GM23338 (cell line): ENCODE measurements around the gene TMEM209. TPM values are rescaled to one million over a fixed set of nuclear protein-coding genes. Genes with fewer than 3 reads are reported as not detected.

Source experiments
- ATAC-seq: fragments of 200-7000 bp; cut with Tn5 transposase; 3 replicates; pipeline ENCODE4 v1.9.1; 2020
- DNase-seq: peaks from one replicate; pipeline ENCODE4 v3.0.0-alpha.2; 2015; ENCODE audit warnings: low spot score
- H2AFZ ChIP-seq: fragments of 200-600 bp; sonication (generic); 2 replicates; pipeline ENCODE4 v1.8.0; 2016; ENCODE audit warnings: antibody characterized with exemption, mild to moderate bottlenecking, moderate library complexity
- H3F3A ChIP-seq: fragments of 200-600 bp; sonication (generic); replicated peaks from 2 replicates; pipeline ENCODE4 v1.8.0; 2017; ENCODE audit warnings: antibody characterized with exemption, mixed run types, low read depth
- H3K27ac ChIP-seq: fragments of 200-600 bp; sonication (generic); 2 replicates; pipeline ENCODE4 v1.6.1; 2016; ENCODE audit warnings: low read depth
- H3K27me3 ChIP-seq: fragments of 200-600 bp; sonication (generic); 2 replicates; pipeline ENCODE4 v1.8.0; 2016; ENCODE audit warnings: mild to moderate bottlenecking, mixed run types, moderate library complexity; ENCODE audit not compliant: insufficient read depth
- H3K36me3 ChIP-seq: fragments of 200-600 bp; sonication (generic); 2 replicates; pipeline ENCODE4 v1.8.0; 2016; ENCODE audit warnings: mild to moderate bottlenecking; ENCODE audit not compliant: insufficient read depth
- H3K4me1 ChIP-seq: fragments of 200-600 bp; sonication (generic); 2 replicates; pipeline ENCODE4 v1.8.0; 2016; ENCODE audit warnings: mild to moderate bottlenecking, moderate library complexity; ENCODE audit not compliant: insufficient read depth
- H3K4me2 ChIP-seq: fragments of 200-600 bp; sonication (generic); 2 replicates; pipeline ENCODE4 v1.7.1; 2017; ENCODE audit warnings: mixed run types
- H3K4me3 ChIP-seq: fragments of 200-600 bp; sonication (generic); 2 replicates; pipeline ENCODE4 v1.6.1; 2016; ENCODE audit warnings: mixed run types
- H3K79me2 ChIP-seq: fragments of 200-600 bp; sonication (generic); replicated peaks from 2 replicates; pipeline ENCODE4 v1.8.0; 2017; ENCODE audit warnings: mild to moderate bottlenecking; ENCODE audit not compliant: insufficient read depth
- H3K9me2 ChIP-seq: fragments of 200-600 bp; sonication (generic); 2 replicates; pipeline ENCODE4 v1.8.0; 2017; ENCODE audit not compliant: insufficient read depth
- H4K20me1 ChIP-seq: fragments of 200-600 bp; sonication (generic); replicated peaks from 2 replicates; pipeline ENCODE4 v1.8.0; 2017; ENCODE audit warnings: mild to moderate bottlenecking; ENCODE audit not compliant: insufficient read depth
- H3K27ac Mint-ChIP-seq: 2 replicates; pipeline ENCODE4 v1.8.0; 2020; ENCODE audit warnings: inconsistent platforms, mild to moderate bottlenecking, moderate library complexity, mixed read lengths
- H3K27me3 Mint-ChIP-seq: 3 replicates; pipeline ENCODE4 v1.8.0; 2022; ENCODE audit warnings: low read depth, mild to moderate bottlenecking, moderate library complexity, mixed read lengths, inconsistent platforms; ENCODE audit not compliant: insufficient read depth, poor library complexity
- H3K36me3 Mint-ChIP-seq: 3 replicates; pipeline ENCODE4 v1.8.0; 2021; ENCODE audit warnings: low read depth, mild to moderate bottlenecking, inconsistent platforms, moderate library complexity, mixed read lengths
- H3K4me1 Mint-ChIP-seq: 3 replicates; pipeline ENCODE4 v1.8.0; 2020; ENCODE audit warnings: mild to moderate bottlenecking, inconsistent platforms, mixed read lengths
- H3K4me3 Mint-ChIP-seq: 3 replicates; pipeline ENCODE4 v1.8.0; 2021; ENCODE audit warnings: moderate library complexity, mild to moderate bottlenecking, inconsistent platforms, mixed read lengths
- H3K9me3 Mint-ChIP-seq: 3 replicates; pipeline ENCODE4 v1.8.0; 2020; ENCODE audit warnings: moderate library complexity, mild to moderate bottlenecking, inconsistent platforms, mixed read lengths
- CREB1 ChIP-seq: fragments of 250-450 bp; sonication (Bioruptor Pico); IDR thresholded peaks from 2 replicates; pipeline ENCODE4 v1.5.0; 2020; ENCODE audit warnings: low read depth, mild to moderate bottlenecking, moderate library complexity
- EZH2 ChIP-seq: fragments of 200-600 bp; sonication (generic); IDR thresholded peaks from one replicate; pipeline ENCODE4 v1.8.0; 2017; ENCODE audit warnings: antibody characterized with exemption, mild to moderate bottlenecking, low read depth; ENCODE audit not compliant: unreplicated experiment
- EZH2phosphoT487 ChIP-seq: fragments of 200-600 bp; sonication (generic); IDR thresholded peaks from one replicate; pipeline ENCODE4 v1.8.1; 2018; ENCODE audit warnings: antibody characterized with exemption; ENCODE audit not compliant: unreplicated experiment
- JUNB ChIP-seq: IDR thresholded peaks from one replicate; pipeline ENCODE4 v1.6.1; 2016; ENCODE audit warnings: antibody characterized with exemption; ENCODE audit not compliant: unreplicated experiment
- NANOG ChIP-seq: IDR thresholded peaks from 2 replicates; pipeline ENCODE4 v1.6.1; 2016; ENCODE audit warnings: antibody characterized with exemption, borderline replicate concordance
- POLR2AphosphoS5 ChIP-seq: IDR thresholded peaks from 2 replicates; pipeline ENCODE4 v1.6.1; 2016; ENCODE audit warnings: antibody characterized with exemption, low read depth
- REST ChIP-seq: IDR thresholded peaks from one replicate; pipeline ENCODE4 v1.6.1; 2018; ENCODE audit warnings: antibody characterized with exemption; ENCODE audit not compliant: unreplicated experiment
- STAT1 ChIP-seq: IDR thresholded peaks from one replicate; pipeline ENCODE4 v1.6.1; 2016; ENCODE audit warnings: antibody characterized with exemption; ENCODE audit not compliant: unreplicated experiment
- ZNF114 ChIP-seq: fragments of 250-450 bp; sonication (Bioruptor Pico); IDR thresholded peaks from 2 replicates; pipeline ENCODE4 v1.5.0; 2020; ENCODE audit warnings: mild to moderate bottlenecking, moderate library complexity
- ZNF331 ChIP-seq: fragments of 250-450 bp; sonication (Bioruptor Pico); IDR thresholded peaks from 2 replicates; pipeline ENCODE4 v1.5.0; 2020; ENCODE audit warnings: low read depth, mild to moderate bottlenecking, moderate library complexity
- polyA plus RNA-seq: library from polyadenylated mRNA; unstranded; fragments of >200 nt; fragmentation: Nextera tagmentation; extraction: Ambion mirVana; gene quantifications from 2 replicates; pipeline ENCODE4 v1.2.1, GENCODE V29; 2016
- total RNA-seq: library from RNA; depleted of rRNA; stranded (reverse); fragments of >200 nt; shearing (Covaris generic); gene quantifications from 2 replicates; pipeline ENCODE4 v1.2.3, GENCODE V29; 2014
- TF ChIP-seq, protein P1 (sequence below), 2 experiments: fragments of 200-600 bp in 1 of 2; sonication (generic) in 1 of 2; conservative IDR thresholded peaks; 2 replicates each; pipeline versions ENCODE4 v1.5.1 to v1.6.1; 2016 to 2017; ENCODE audit warnings: antibody characterized with exemption in 2 of 2, low read depth in 2 of 2, mild to moderate bottlenecking in 2 of 2, moderate library complexity in 1 of 2
- TF ChIP-seq, protein P2 (sequence below): fragments of 250-450 bp; sonication (Bioruptor Pico); IDR thresholded peaks from 2 replicates; pipeline ENCODE4 v1.5.0; 2020; ENCODE audit warnings: mild to moderate bottlenecking, moderate library complexity
- TF ChIP-seq, protein P3 (sequence below): IDR thresholded peaks from 2 replicates; pipeline ENCODE4 v1.6.1; 2016; ENCODE audit warnings: antibody characterized with exemption

TMEM209 gene
- total and polyA plus RNA-seq, 2 experiments from 2014 or later: 18.6 to 26.2 TPM

GRCh38 chr7:130143334-130143732 lies 61.9 kb downstream of the TMEM209 start:
- Histone ChIP-seq H2AFZ (no peak overlapping the region), H3K9me2 (no peaks in the 10 kb centered on the region), H3F3A (0 out of 2 replicates have a peak, but pooled peaks cover 3% of the 10 kb centered on the region), H3K36me3 (no peaks in the 10 kb centered on the region), H3K4me3 (no peak overlapping the region), H3K27me3 (peaks cover 22% of the 10 kb centered on the region), H3K79me2 (no peaks in the 10 kb centered on the region), H3K4me2 (no peak overlapping the region), H3K4me1 (peaks cover 5% of the 10 kb centered on the region; the same call in 1 of the 2 replicates), H3K27ac (no peak overlapping the region), H4K20me1 (no peaks in the 10 kb centered on the region)
- no peak overlapping the region for H3K27ac Mint-ChIP-seq
- TF ChIP-seq ZNF331 (CRISPR knock-in tag) (no peak), JUNB (no peak), REST (no peak), NANOG (no peak), STAT1 (no peak), EZH2phosphoT487 (no peak), POLR2AphosphoS5 (no peak), CREB1 (CRISPR knock-in tag) (no peak), ZNF114 (no peak), EZH2 (no peak)
- TF ChIP-seq, protein P1, sequence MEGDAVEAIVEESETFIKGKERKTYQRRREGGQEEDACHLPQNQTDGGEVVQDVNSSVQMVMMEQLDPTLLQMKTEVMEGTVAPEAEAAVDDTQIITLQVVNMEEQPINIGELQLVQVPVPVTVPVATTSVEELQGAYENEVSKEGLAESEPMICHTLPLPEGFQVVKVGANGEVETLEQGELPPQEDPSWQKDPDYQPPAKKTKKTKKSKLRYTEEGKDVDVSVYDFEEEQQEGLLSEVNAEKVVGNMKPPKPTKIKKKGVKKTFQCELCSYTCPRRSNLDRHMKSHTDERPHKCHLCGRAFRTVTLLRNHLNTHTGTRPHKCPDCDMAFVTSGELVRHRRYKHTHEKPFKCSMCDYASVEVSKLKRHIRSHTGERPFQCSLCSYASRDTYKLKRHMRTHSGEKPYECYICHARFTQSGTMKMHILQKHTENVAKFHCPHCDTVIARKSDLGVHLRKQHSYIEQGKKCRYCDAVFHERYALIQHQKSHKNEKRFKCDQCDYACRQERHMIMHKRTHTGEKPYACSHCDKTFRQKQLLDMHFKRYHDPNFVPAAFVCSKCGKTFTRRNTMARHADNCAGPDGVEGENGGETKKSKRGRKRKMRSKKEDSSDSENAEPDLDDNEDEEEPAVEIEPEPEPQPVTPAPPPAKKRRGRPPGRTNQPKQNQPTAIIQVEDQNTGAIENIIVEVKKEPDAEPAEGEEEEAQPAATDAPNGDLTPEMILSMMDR (conservative IDR thresholded peaks at IDR 0.05; ENCODE audit: low read depth in 2 of 2): no peak
- TF ChIP-seq, protein P2, sequence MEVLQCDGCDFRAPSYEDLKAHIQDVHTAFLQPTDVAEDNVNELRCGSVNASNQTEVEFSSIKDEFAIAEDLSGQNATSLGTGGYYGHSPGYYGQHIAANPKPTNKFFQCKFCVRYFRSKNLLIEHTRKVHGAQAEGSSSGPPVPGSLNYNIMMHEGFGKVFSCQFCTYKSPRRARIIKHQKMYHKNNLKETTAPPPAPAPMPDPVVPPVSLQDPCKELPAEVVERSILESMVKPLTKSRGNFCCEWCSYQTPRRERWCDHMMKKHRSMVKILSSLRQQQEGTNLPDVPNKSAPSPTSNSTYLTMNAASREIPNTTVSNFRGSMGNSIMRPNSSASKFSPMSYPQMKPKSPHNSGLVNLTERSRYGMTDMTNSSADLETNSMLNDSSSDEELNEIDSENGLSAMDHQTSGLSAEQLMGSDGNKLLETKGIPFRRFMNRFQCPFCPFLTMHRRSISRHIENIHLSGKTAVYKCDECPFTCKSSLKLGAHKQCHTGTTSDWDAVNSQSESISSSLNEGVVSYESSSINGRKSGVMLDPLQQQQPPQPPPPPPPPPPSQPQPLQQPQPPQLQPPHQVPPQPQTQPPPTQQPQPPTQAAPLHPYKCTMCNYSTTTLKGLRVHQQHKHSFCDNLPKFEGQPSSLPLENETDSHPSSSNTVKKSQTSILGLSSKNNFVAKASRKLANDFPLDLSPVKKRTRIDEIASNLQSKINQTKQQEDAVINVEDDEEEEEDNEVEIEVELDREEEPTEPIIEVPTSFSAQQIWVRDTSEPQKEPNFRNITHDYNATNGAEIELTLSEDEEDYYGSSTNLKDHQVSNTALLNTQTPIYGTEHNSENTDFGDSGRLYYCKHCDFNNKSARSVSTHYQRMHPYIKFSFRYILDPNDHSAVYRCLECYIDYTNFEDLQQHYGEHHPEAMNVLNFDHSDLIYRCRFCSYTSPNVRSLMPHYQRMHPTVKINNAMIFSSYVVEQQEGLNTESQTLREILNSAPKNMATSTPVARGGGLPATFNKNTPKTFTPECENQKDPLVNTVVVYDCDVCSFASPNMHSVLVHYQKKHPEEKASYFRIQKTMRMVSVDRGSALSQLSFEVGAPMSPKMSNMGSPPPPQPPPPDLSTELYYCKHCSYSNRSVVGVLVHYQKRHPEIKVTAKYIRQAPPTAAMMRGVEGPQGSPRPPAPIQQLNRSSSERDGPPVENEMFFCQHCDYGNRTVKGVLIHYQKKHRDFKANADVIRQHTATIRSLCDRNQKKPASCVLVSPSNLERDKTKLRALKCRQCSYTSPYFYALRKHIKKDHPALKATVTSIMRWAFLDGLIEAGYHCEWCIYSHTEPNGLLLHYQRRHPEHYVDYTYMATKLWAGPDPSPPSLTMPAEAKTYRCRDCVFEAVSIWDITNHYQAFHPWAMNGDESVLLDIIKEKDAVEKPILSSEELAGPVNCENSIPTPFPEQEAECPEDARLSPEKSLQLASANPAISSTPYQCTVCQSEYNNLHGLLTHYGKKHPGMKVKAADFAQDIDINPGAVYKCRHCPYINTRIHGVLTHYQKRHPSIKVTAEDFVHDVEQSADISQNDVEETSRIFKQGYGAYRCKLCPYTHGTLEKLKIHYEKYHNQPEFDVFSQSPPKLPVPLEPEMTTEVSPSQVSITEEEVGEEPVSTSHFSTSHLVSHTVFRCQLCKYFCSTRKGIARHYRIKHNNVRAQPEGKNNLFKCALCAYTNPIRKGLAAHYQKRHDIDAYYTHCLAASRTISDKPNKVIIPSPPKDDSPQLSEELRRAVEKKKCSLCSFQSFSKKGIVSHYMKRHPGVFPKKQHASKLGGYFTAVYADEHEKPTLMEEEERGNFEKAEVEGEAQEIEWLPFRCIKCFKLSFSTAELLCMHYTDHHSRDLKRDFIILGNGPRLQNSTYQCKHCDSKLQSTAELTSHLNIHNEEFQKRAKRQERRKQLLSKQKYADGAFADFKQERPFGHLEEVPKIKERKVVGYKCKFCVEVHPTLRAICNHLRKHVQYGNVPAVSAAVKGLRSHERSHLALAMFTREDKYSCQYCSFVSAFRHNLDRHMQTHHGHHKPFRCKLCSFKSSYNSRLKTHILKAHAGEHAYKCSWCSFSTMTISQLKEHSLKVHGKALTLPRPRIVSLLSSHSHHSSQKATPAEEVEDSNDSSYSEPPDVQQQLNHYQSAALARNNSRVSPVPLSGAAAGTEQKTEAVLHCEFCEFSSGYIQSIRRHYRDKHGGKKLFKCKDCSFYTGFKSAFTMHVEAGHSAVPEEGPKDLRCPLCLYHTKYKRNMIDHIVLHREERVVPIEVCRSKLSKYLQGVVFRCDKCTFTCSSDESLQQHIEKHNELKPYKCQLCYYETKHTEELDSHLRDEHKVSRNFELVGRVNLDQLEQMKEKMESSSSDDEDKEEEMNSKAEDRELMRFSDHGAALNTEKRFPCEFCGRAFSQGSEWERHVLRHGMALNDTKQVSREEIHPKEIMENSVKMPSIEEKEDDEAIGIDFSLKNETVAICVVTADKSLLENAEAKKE (CRISPR knock-in tag): no peak
- TF ChIP-seq, protein P3, sequence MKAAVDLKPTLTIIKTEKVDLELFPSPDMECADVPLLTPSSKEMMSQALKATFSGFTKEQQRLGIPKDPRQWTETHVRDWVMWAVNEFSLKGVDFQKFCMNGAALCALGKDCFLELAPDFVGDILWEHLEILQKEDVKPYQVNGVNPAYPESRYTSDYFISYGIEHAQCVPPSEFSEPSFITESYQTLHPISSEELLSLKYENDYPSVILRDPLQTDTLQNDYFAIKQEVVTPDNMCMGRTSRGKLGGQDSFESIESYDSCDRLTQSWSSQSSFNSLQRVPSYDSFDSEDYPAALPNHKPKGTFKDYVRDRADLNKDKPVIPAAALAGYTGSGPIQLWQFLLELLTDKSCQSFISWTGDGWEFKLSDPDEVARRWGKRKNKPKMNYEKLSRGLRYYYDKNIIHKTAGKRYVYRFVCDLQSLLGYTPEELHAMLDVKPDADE: no peak
- peaks cover 14% of the 10 kb centered on the region for H3K27me3 Mint-ChIP-seq
- H3K9me3 Mint-ChIP-seq: no peaks in the 10 kb centered on the region
- H3K4me1 Mint-ChIP-seq: peaks cover 32% of the 10 kb centered on the region
- ATAC-seq: no peak
- no peaks in the 10 kb centered on the region for H3K36me3 Mint-ChIP-seq
- no peak for DNase-seq
- no peak overlapping the region for H3K4me3 Mint-ChIP-seq
